Chondrocyte (in vitro differentiated cells): ENCODE data around the gene SYT6. TPM values are rescaled to one million over a fixed set of nuclear protein-coding genes. Genes with fewer than 3 reads are reported as not detected.

Experiments used
- DNase-seq: peaks from one replicate; pipeline ENCODE4 v3.0.0; 2021; ENCODE audit warnings: mixed read lengths, low spot score
- H3K27ac Mint-ChIP-seq: one replicate; pipeline ENCODE4 v1.8.0; 2021; ENCODE audit warnings: mild to moderate bottlenecking, moderate library complexity, mixed read lengths; ENCODE audit not compliant: unreplicated experiment
- H3K27me3 Mint-ChIP-seq: 2 replicates; pipeline ENCODE4 v1.8.0; 2021; ENCODE audit warnings: low read depth, mixed read lengths
- H3K36me3 Mint-ChIP-seq: 2 replicates; pipeline ENCODE4 v1.8.0; 2021; ENCODE audit warnings: low read depth, mixed read lengths
- H3K4me1 Mint-ChIP-seq: 2 replicates; pipeline ENCODE4 v1.8.0; 2021; ENCODE audit warnings: low read depth, mild to moderate bottlenecking, mixed read lengths
- H3K4me3 Mint-ChIP-seq: one replicate; pipeline ENCODE4 v1.8.0; 2021; ENCODE audit warnings: mild to moderate bottlenecking, moderate library complexity, mixed read lengths; ENCODE audit not compliant: unreplicated experiment
- H3K9me3 Mint-ChIP-seq: 2 replicates; pipeline ENCODE4 v1.8.0; 2021; ENCODE audit warnings: low read depth, mixed read lengths
- total RNA-seq: library from RNA; stranded (reverse); gene quantifications from 3 replicates; pipeline ENCODE4 v1.2.1, GENCODE V29; 2021
- TF ChIP-seq, protein P1 (sequence below): fragments of 200-600 bp; sonication (generic); IDR thresholded peaks from 2 replicates; pipeline ENCODE4 v1.5.0; 2021; ENCODE audit warnings: antibody characterized with exemption, mild to moderate bottlenecking, moderate library complexity

Gene SYT6
- total RNA-seq, 1 donor from 2014 or later, result not detected

DNA sequence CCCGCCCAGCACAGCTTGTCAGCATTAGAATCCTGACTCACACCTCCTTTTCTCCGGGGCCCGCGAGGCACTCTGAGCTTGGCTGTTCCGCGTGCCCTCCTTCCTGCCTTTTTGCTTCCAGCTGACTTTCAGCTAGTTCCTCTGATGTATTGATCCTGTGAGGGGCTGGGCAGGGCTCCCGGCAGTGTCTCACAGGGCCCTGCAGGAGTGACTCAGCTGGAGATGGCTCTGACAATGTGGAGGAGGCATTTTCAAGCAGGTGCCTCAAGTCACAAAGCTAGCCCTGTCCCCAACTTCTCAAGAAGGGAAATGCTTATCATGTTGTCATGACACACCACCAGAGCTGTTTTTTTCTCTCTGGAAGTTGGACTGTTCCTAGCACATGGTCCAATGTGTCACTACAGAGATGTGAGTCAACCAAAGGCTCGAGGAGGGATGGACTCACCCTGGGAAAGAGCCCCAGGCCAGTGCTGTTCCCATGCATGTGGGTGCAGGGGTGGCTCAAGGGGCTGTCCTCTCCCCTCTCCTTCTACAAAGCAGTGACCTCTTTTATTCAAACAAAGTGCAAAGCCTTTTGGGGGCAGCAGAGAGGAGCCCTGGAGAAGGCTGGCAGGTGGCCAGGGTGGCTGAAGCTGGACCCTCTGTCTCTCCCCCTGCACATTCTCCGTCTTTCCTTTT is 30.6 kb downstream of the SYT6 start:
- Mint-ChIP-seq H3K36me3 (no peaks in the 10 kb centered on the region), H3K27me3 (peaks cover 2% of the 10 kb centered on the region), H3K4me3 (no peak overlapping the region), H3K9me3 (no peaks in the 10 kb centered on the region), H3K27ac (no peak overlapping the region), H3K4me1 (no peaks in the 10 kb centered on the region)
- no peak for DNase-seq
- TF ChIP-seq, protein P1, sequence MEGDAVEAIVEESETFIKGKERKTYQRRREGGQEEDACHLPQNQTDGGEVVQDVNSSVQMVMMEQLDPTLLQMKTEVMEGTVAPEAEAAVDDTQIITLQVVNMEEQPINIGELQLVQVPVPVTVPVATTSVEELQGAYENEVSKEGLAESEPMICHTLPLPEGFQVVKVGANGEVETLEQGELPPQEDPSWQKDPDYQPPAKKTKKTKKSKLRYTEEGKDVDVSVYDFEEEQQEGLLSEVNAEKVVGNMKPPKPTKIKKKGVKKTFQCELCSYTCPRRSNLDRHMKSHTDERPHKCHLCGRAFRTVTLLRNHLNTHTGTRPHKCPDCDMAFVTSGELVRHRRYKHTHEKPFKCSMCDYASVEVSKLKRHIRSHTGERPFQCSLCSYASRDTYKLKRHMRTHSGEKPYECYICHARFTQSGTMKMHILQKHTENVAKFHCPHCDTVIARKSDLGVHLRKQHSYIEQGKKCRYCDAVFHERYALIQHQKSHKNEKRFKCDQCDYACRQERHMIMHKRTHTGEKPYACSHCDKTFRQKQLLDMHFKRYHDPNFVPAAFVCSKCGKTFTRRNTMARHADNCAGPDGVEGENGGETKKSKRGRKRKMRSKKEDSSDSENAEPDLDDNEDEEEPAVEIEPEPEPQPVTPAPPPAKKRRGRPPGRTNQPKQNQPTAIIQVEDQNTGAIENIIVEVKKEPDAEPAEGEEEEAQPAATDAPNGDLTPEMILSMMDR, result no peak

DNA sequence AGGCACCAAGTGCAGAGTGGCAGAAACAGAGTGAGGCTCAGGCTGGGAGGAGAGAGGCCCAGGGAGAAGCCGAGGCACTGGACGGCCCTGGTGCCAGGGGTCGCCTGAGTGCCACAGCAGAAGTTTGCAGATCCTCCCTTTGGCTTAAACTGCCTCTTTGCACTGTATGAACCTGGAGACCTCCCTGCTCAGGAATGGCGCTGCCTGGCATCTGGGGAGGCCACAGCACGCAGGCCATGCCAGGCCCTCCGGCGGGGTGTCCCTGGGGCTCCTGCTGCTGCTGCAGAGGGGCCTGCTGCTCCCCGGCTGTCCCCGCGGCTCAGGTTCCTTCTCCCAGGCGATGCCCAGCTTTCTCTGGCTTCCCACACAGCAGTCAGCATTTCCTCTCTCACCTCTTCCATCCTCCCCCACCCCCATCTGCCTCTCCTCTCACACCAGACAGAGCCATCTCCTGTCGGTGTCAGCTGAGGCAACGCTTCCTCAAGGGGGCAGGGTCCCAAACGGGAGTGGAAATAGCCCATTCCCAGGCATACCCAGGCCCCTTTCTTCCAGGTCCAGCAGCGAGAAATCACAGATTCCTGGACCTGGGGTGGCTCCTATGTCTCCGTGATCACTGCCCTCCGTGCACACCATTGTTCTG is 35.2 kb downstream of the SYT6 start:
- Mint-ChIP-seq H3K27ac (no peak overlapping the region), H3K4me1 (peaks cover 6% of the 10 kb centered on the region), H3K36me3 (no peaks in the 10 kb centered on the region)

DNA sequence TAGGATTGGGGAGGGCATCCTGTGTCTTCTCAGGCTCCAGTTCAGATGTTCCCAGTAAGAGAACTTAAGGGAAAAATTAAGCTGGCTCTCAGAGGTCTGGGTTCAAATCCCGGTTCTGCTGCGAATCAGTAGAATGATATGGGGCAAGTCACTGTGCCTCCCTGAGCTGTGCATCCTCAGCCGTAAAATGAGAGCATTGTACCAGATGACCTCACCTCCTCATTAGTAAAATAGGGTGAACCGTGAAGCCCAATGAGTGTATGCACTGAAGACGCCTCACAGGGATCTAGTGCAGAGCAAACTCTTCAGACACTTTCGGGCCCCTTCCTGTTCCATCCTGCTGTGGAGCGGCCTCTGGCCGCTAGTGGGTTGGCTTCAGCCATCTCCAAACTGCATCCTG is 36.0 kb downstream of the SYT6 start:
- H3K4me1 Mint-ChIP-seq, result peaks cover 10% of the 10 kb centered on the region
- no peak overlapping the region for H3K27ac Mint-ChIP-seq
- no peak for DNase-seq
- peaks cover 3% of the 10 kb centered on the region for H3K27me3 Mint-ChIP-seq
- H3K4me3 Mint-ChIP-seq, result no peak overlapping the region
- TF ChIP-seq, protein P1, result no peak
- no peaks in the 10 kb centered on the region for H3K9me3 Mint-ChIP-seq
- H3K36me3 Mint-ChIP-seq, result no peaks in the 10 kb centered on the region

More for the DNA sequence above, 35.2 kb downstream of the SYT6 start:
- DNase-seq, result no peak
- Mint-ChIP-seq H3K27me3 (peaks cover 2% of the 10 kb centered on the region), H3K4me3 (no peak overlapping the region), H3K9me3 (no peaks in the 10 kb centered on the region)
- TF ChIP-seq, protein P1, result no peak

DNA sequence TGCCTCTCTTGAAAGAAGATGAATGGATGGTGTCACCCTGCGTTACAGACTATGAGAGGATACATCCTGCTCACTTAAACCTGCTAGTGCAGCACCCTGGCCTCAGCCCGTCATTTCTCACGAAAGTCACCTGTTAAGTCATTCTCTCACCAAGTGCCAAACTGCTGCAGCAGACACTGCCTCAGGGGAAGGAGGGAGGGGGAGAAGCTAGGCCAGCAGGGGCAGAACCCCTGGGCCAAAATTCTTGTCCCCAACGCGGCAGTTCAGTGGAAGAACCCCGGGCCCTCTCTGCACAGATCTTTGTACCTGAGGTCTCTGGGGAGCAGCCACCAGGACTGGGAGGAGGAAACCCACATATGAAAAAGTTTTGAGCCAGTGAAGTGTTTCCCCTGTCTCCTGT is 37.6 kb downstream of the SYT6 start:
- H3K27me3 Mint-ChIP-seq, result peaks cover 3% of the 10 kb centered on the region
- no peaks in the 10 kb centered on the region for H3K36me3 Mint-ChIP-seq
- TF ChIP-seq, protein P1, result no peak
- DNase-seq, result no peak
- no peak overlapping the region for H3K4me3 Mint-ChIP-seq
- no peaks in the 10 kb centered on the region for H3K9me3 Mint-ChIP-seq
- peaks cover 10% of the 10 kb centered on the region for H3K4me1 Mint-ChIP-seq
- no peak overlapping the region for H3K27ac Mint-ChIP-seq

DNA sequence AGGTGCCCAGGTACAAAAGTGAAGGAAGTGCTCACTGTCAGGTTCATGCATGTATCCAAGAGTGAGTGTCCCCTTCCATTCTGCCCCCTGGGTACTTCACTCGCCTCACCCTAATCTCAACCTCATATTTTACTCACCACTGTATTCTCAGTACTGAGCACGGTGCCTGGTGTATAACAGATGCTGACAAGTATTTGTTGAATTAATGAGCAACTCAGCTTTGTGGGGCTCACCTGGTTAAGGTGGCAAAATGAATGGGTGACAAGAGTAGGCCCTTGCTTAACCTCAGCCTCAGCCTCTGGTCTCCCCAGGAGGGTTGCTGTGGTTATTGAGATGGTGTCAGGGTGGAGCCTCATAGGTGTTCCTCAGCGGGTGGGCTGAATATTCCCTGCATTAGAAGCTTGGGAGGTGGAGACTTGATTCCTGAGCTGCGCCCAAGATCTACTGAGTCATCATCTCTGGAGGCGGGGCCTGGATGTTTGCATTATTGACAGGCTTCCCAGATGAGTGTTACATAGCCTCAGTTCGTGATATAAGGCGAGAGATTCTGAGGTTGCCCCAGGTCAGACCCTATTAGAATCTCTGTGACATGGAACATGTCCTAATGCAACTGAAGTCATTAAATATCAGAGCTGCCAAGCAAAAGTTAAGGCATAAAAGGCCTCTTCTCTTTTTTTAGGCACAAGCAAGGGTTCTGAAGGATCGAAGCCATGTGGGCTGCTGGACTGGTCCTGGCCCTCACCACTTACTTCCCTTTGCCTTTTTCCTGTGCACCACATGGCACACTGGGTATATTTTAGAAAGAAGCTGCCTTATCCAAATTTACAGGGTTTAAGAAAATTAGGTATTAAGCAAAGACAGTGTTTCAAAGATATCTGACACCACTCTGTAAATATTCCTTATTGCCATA is 39.2 kb downstream of the SYT6 start:
- no peak overlapping the region for H3K4me3 Mint-ChIP-seq
- no peak overlapping the region for H3K27ac Mint-ChIP-seq
- H3K36me3 Mint-ChIP-seq, result no peaks in the 10 kb centered on the region
- H3K27me3 Mint-ChIP-seq, result peaks cover 3% of the 10 kb centered on the region
- DNase-seq, result no peak
- H3K4me1 Mint-ChIP-seq, result peaks cover 10% of the 10 kb centered on the region
- TF ChIP-seq, protein P1, result no peak
- H3K9me3 Mint-ChIP-seq, result no peaks in the 10 kb centered on the region
